ENCODE data around the gene RPL9. TPM values are rescaled to one million over a fixed set of nuclear protein-coding genes. Genes with fewer than 3 reads are reported as not detected.

Gene RPL9
- total RNA-seq, 2 experiments from 2014 or later: 1,735 to 2,571 TPM

DNA sequence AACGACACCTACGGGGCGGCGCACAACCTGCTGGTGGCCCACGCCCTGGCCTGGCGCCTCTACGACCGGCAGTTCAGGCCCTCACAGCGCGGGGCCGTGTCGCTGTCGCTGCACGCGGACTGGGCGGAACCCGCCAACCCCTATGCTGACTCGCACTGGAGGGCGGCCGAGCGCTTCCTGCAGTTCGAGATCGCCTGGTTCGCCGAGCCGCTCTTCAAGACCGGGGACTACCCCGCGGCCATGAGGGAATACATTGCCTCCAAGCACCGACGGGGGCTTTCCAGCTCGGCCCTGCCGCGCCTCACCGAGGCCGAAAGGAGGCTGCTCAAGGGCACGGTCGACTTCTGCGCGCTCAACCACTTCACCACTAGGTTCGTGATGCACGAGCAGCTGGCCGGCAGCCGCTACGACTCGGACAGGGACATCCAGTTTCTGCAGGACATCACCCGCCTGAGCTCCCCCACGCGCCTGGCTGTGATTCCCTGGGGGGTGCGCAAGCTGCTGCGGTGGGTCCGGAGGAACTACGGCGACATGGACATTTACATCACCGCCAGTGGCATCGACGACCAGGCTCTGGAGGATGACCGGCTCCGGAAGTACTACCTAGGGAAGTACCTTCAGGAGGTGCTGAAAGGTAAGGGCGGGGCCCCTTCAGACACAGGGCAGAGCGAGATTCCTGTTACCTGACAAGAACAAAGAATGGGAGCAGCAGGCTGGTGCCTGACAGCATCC is 11.7 kb downstream of the RPL9 start:
- POLR2A ChIA-PET: interaction anchor here (1.0 to 1.1 kb wide), 2 partner anchors 10 to 17 kb away, joined by 3 to 5 read pairs; no protein-coding TSS in a partner anchor
- DNase-seq (ENCODE audit: low spot score): no peak
- no peak overlapping the region for H3K4me3 ChIP-seq (ENCODE audit: low read depth, low read length, poor library complexity, severe bottlenecking)
- H3K27ac ChIP-seq (ENCODE audit: low read depth, low read length, poor library complexity, severe bottlenecking): no peak overlapping the region
- intact Hi-C loops (cut with micrococcal nuclease; ENCODE audit: unreplicated experiment): no loop called here
- no TSS peak for BruUV-seq (replicated peaks)
- H4K20me1 ChIP-seq (ENCODE audit: insufficient read depth, low read length): peaks cover 14% of the 10 kb centered on the region; the same call in 1 of the 2 replicates
- H3K4me2 ChIP-seq (ENCODE audit: low read length): peak overlapping the region; percentile 54; the same call in 1 of the 2 replicates
- no peaks in the 10 kb centered on the region for H3K9me2 ChIP-seq (ENCODE audit: insufficient read depth, low read length)
- 0 out of 2 replicates have a peak, but pooled peaks cover under 1% of the 10 kb centered on the region for H3K79me2 ChIP-seq (ENCODE audit: insufficient read depth, low read depth, low read length)
- peaks cover 15% of the 10 kb centered on the region for H3K4me1 ChIP-seq (ENCODE audit: insufficient read depth, low read length, poor library complexity, severe bottlenecking)
- peaks cover 46% of the 10 kb centered on the region for H3K36me3 ChIP-seq (ENCODE audit: insufficient read depth, low read length)
- CTCF ChIA-PET (ENCODE audit: unreplicated experiment): no interaction called here
- no peak overlapping the region for H2AFZ ChIP-seq (ENCODE audit: low read length)
- TF ChIP-seq, protein P1, sequence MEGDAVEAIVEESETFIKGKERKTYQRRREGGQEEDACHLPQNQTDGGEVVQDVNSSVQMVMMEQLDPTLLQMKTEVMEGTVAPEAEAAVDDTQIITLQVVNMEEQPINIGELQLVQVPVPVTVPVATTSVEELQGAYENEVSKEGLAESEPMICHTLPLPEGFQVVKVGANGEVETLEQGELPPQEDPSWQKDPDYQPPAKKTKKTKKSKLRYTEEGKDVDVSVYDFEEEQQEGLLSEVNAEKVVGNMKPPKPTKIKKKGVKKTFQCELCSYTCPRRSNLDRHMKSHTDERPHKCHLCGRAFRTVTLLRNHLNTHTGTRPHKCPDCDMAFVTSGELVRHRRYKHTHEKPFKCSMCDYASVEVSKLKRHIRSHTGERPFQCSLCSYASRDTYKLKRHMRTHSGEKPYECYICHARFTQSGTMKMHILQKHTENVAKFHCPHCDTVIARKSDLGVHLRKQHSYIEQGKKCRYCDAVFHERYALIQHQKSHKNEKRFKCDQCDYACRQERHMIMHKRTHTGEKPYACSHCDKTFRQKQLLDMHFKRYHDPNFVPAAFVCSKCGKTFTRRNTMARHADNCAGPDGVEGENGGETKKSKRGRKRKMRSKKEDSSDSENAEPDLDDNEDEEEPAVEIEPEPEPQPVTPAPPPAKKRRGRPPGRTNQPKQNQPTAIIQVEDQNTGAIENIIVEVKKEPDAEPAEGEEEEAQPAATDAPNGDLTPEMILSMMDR (conservative IDR thresholded peaks at IDR 0.05; ENCODE audit: low read length): no peak
- TF ChIP-seq EZH2phosphoT487 (IDR thresholded peaks at IDR 0.05; ENCODE audit: borderline replicate concordance, low read depth, low read length): no peak
- no peaks in the 10 kb centered on the region for H3K9me3 ChIP-seq (ENCODE audit: low read length)

GRCh38 chr4:39446483-39446841 is 12.3 kb downstream of the RPL9 start:
- Histone ChIP-seq H4K20me1 (ENCODE audit: insufficient read depth, low read length) (0 out of 2 replicates have a peak, but pooled peaks cover 14% of the 10 kb centered on the region), H2AFZ (ENCODE audit: low read length) (no peak overlapping the region), H3K9me2 (ENCODE audit: insufficient read depth, low read length) (no peaks in the 10 kb centered on the region), H3K79me2 (ENCODE audit: insufficient read depth, low read depth, low read length) (no peaks in the 10 kb centered on the region), H3K36me3 (ENCODE audit: insufficient read depth, low read length) (peaks cover 41% of the 10 kb centered on the region), H3K9me3 (ENCODE audit: low read length) (no peaks in the 10 kb centered on the region), H3K4me1 (ENCODE audit: insufficient read depth, low read length, poor library complexity, severe bottlenecking) (peaks cover 15% of the 10 kb centered on the region), H3K27ac (ENCODE audit: low read depth, low read length, poor library complexity, severe bottlenecking) (no peak overlapping the region), H3K4me3 (ENCODE audit: low read depth, low read length, poor library complexity, severe bottlenecking) (no peak overlapping the region), H3K4me2 (ENCODE audit: low read length) (no peak overlapping the region)
- TF ChIP-seq, protein P1 (conservative IDR thresholded peaks at IDR 0.05; ENCODE audit: low read length): no peak
- no peak for TF ChIP-seq EZH2phosphoT487 (IDR thresholded peaks at IDR 0.05; ENCODE audit: borderline replicate concordance, low read depth, low read length)
- POLR2A ChIA-PET: interaction anchor here (0.5 to 1.1 kb wide), 3 partner anchors 11 to 78 kb away, joined by 3 to 5 read pairs (median 5); no protein-coding TSS in a partner anchor
- CTCF ChIA-PET (ENCODE audit: unreplicated experiment): no interaction called here
- intact Hi-C loops (cut with micrococcal nuclease; ENCODE audit: unreplicated experiment): no loop called here
- DNase-seq (ENCODE audit: low spot score): no peak
- BruUV-seq (replicated peaks): no TSS peak

GRCh38 chr4:39442998-39443397 is 15.7 kb downstream of the RPL9 start:
- Histone ChIP-seq H3K9me3 (ENCODE audit: low read length) (no peaks in the 10 kb centered on the region), H3K4me2 (ENCODE audit: low read length) (no peak overlapping the region), H3K9me2 (ENCODE audit: insufficient read depth, low read length) (no peaks in the 10 kb centered on the region), H3K79me2 (ENCODE audit: insufficient read depth, low read depth, low read length) (no peaks in the 10 kb centered on the region), H3K27ac (ENCODE audit: low read depth, low read length, poor library complexity, severe bottlenecking) (no peak overlapping the region), H3K36me3 (ENCODE audit: insufficient read depth, low read length) (peaks cover 8% of the 10 kb centered on the region; the same call in 1 of the 2 replicates), H2AFZ (ENCODE audit: low read length) (no peak overlapping the region), H3K4me3 (ENCODE audit: low read depth, low read length, poor library complexity, severe bottlenecking) (no peak overlapping the region), H4K20me1 (ENCODE audit: insufficient read depth, low read length) (0 out of 2 replicates have a peak, but pooled peaks cover 5% of the 10 kb centered on the region), H3K4me1 (ENCODE audit: insufficient read depth, low read length, poor library complexity, severe bottlenecking) (peaks cover 9% of the 10 kb centered on the region)
- BruUV-seq (replicated peaks): no TSS peak
- no peak for TF ChIP-seq EZH2phosphoT487 (IDR thresholded peaks at IDR 0.05; ENCODE audit: borderline replicate concordance, low read depth, low read length)
- TF ChIP-seq, protein P1 (conservative IDR thresholded peaks at IDR 0.05; ENCODE audit: low read length): no peak
- ChIA-PET POLR2A (no interaction called here), CTCF (ENCODE audit: unreplicated experiment) (no interaction called here)
- intact Hi-C loops (cut with micrococcal nuclease; ENCODE audit: unreplicated experiment): no loop called here
- DNase-seq (ENCODE audit: low spot score): no peak

Measured in OCI-LY7 (cell line).